Activated CD4-positive, alpha-beta T cell treated with anti-CD3 and anti-CD28 coated beads for 36 hours (primary cell): ENCODE data around the gene ZBTB11. TPM values are rescaled to one million over a fixed set of nuclear protein-coding genes. Genes with fewer than 3 reads are reported as not detected.
"Not testable (repeated sequence)": the region's sequence is repeated elsewhere in the genome, so short reads cannot be mapped to it uniquely, and the experiment has no call there.

Source experiments
- ATAC-seq: fragments of 200-7000 bp; cut with Tn5 transposase; one replicate; pipeline ENCODE4 v1.10.0; 2021; ENCODE audit warnings: mild to moderate bottlenecking, moderate library complexity
- CTCF ChIA-PET: fragments of 350-600 bp; sonication (Branson Sonifier 250); formaldehyde crosslinking; loops from one replicate; lab custom pipeline; 2021; ENCODE audit warnings: antibody characterized with exemption; lab: Charles Lee
- POLR2A ChIA-PET: fragments of 350-600 bp; sonication (Branson Sonifier 250); formaldehyde crosslinking; loops from one replicate; lab custom pipeline; 2021; ENCODE audit warnings: antibody characterized with exemption, inconsistent platforms; lab: Charles Lee
- DNase-seq: peaks from one replicate; pipeline ENCODE4 v3.0.0-alpha.2; 2020
- H3K27ac Mint-ChIP-seq: one replicate; pipeline ENCODE4 v1.8.0; 2021; ENCODE audit warnings: mixed read lengths
- H3K27me3 Mint-ChIP-seq: one replicate; pipeline ENCODE4 v1.8.0; 2021; ENCODE audit warnings: mixed read lengths
- H3K36me3 Mint-ChIP-seq: one replicate; pipeline ENCODE4 v1.8.0; 2021; ENCODE audit warnings: low read depth, mixed read lengths
- H3K4me1 Mint-ChIP-seq: one replicate; pipeline ENCODE4 v1.8.0; 2021; ENCODE audit warnings: mixed read lengths
- H3K4me3 Mint-ChIP-seq: one replicate; pipeline ENCODE4 v1.8.0; 2021; ENCODE audit warnings: mild to moderate bottlenecking, moderate library complexity, mixed read lengths
- H3K9me3 Mint-ChIP-seq: one replicate; pipeline ENCODE4 v1.8.0; 2021; ENCODE audit warnings: low read depth, mixed read lengths
- intact Hi-C, 2 experiments: fragments of 100-400 bp; cut with DNase I in 1 of 2; cut with micrococcal nuclease in 1 of 2; formaldehyde crosslinking; loops; one replicate each; pipeline versions ENCODE4 v1.14.2 to v1.15.1; 2022 to 2024; cut with DNase I, micrococcal nuclease
- total RNA-seq, 2 experiments: library from RNA; stranded (reverse); gene quantifications; one replicate each; pipeline ENCODE4 v1.2.3, GENCODE V29; 2021

Gene ZBTB11
- total RNA-seq, 2 experiments from 2014 or later, result 25.1 to 26.0 TPM

- ATAC-seq (peak; percentile 83), DNase-seq (peak; percentile 67)
- ChIA-PET POLR2A (no interaction called here), CTCF (interaction anchor here (0.5 to 1.0 kb wide), 3 partner anchors 11 to 70 kb away, joined by 3 to 4 read pairs (median 3); partner anchors contain the start of gene PCNP)
- Mint-ChIP-seq H3K9me3 (no peaks in the 10 kb centered on the region), H3K27ac (peak overlapping the region; percentile 90), H3K4me3 (no peak overlapping the region), H3K36me3 (peaks cover 9% of the 10 kb centered on the region), H3K27me3 (no peaks in the 10 kb centered on the region), H3K4me1 (peaks cover 29% of the 10 kb centered on the region)
- intact Hi-C loops, result loop anchor here in 1 of 2 experiments (1.0 to 5.0 kb wide), 3 partner anchors 32 to 262 kb away; partner anchors contain the start of gene PCNP
Measured at GRCh38 chr3:101643861-101644613, 32.9 kb downstream of the ZBTB11 start.

DNA sequence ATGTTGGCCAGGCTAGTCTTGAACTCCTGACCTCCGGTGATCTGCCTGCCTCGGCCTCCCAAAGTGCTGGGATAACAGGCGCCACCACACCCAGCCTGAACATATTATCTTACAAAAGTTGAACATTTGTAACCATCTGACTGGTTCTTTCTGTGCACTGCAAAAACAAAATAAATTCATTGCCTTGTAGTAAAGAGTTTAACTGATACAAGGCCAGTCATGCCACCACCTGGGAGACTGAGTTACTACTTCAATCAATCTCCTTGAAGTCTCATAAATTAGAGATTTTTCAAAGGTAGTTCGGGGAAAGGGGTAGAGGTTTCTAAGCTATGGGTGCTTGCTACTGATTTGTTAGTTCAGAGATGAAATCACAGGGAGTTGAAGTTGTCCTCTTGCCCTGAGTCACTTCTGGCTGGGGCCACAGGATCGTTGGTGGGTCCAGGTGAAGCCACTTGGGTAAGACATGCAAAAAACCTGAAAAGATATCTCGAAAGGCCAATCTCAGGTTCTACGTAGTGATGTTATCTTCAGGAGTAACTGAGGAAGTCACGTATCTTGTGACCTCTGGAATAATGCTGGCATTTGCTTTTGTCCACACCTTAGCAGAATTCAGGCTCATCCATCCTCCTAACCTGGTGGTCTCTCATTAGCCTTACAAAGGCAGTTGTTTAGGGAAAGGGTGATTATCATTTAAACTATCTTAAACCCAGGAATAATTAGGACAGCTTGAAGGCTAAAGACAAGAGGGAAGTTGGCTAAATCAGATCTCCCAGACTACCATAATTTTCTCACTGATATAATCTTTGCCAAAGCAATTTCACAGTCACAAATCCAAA lies 33.7 kb downstream of the ZBTB11 start:
- no peak overlapping the region for H3K4me3 Mint-ChIP-seq
- ChIA-PET CTCF (interaction anchor here (0.5 to 0.6 kb wide), 2 partner anchors 12 to 33 kb away, joined by 3 read pairs; partner anchors contain the start of gene ZBTB11), POLR2A (interaction anchor here (0.6 to 0.7 kb wide), 2 partner anchors 11 to 125 kb away, joined by 3 to 8 read pairs; no protein-coding TSS in a partner anchor)
- H3K4me1 Mint-ChIP-seq, result peaks cover 29% of the 10 kb centered on the region
- no peaks in the 10 kb centered on the region for H3K9me3 Mint-ChIP-seq
- peak overlapping the region; percentile 90 for H3K27ac Mint-ChIP-seq
- DNase-seq (no peak), ATAC-seq (no peak)
- no peaks in the 10 kb centered on the region for H3K27me3 Mint-ChIP-seq
- H3K36me3 Mint-ChIP-seq, result peaks cover 4% of the 10 kb centered on the region
- intact Hi-C loops, result loop anchor here in 1 of 2 experiments (5.0 kb wide), 1 partner anchor 261 kb away; no protein-coding TSS in a partner anchor

DNA sequence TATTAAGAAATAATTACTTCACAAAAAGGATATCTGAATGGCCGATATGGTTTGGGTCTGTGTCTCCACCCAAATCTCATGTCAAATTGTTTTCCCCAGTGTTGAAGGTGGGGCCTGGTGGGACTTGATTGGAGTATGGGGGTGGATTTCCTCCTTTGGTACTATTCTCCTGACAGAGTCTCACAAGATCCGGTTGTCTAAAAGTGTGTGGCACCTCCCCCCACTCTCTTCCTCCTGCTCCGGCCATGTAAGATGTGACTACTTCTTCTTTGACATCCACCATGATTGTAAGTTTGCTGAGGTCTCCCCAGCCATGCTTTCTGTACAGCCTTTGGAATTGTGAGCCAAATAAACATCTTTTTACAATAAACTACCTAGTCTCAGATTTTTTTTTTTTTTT lies 34.5 kb downstream of the ZBTB11 start:
- H3K9me3 Mint-ChIP-seq, result no peaks in the 10 kb centered on the region
- ATAC-seq (no peak), DNase-seq (no peak)
- H3K27ac Mint-ChIP-seq, result no peak overlapping the region
- no peak overlapping the region for H3K4me3 Mint-ChIP-seq
- intact Hi-C loops, result loop anchor here in 1 of 2 experiments (5.0 kb wide), 1 partner anchor 260 kb away; no protein-coding TSS in a partner anchor
- peaks cover 29% of the 10 kb centered on the region for H3K4me1 Mint-ChIP-seq
- POLR2A ChIA-PET, result interaction anchor here (0.7 kb wide), 1 partner anchor 11 kb away, joined by 3 read pairs; no protein-coding TSS in a partner anchor
- peaks cover 4% of the 10 kb centered on the region for H3K36me3 Mint-ChIP-seq
- H3K27me3 Mint-ChIP-seq, result no peaks in the 10 kb centered on the region
- CTCF ChIA-PET, result interaction anchor here (0.5 kb wide), 1 partner anchor 34 kb away, joined by 3 read pairs; the partner anchor contains the start of gene ZBTB11

DNA sequence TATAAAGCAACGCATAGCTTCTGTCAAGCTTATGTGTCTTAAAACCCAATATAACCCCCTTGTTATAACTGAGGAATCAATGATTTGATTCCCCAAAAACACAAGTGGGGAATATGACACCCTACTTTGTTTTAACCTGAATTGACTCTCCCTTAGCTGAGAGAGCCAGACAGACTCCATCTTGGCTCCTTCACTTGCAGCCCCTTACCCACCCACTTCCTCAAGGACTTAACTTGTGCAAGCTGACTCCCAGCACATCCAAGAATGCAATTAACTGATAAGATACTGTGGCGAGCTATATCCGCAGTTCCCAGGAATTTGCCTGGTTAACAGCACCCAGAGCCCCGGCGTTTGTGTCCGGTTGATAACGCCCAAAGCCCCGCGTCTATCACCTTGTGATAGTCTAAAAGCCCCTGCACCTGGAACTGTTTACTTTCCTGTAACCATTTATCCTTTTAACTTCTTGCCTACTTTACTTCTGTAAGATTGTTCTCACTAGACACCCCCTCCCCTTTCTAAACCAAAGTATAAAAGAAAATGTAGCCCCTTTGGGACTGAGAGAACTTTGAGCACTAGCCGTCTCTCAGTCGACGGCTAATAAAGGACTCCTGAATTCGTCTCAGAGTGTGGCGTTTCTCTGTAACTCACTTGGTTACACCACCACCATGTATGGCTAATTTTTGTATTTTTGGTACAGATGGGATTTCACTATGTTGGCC lies 35.4 kb downstream of the ZBTB11 start:
- CTCF ChIA-PET, H3K4me3 Mint-ChIP-seq, H3K36me3 Mint-ChIP-seq, DNase-seq, H3K27me3 Mint-ChIP-seq, ATAC-seq, H3K9me3 Mint-ChIP-seq, H3K27ac Mint-ChIP-seq: not testable (repeated sequence)
- POLR2A ChIA-PET, result interaction anchor here (0.6 kb wide), 1 partner anchor 43 kb away, joined by 3 read pairs; no protein-coding TSS in a partner anchor
- peaks cover 29% of the 10 kb centered on the region for H3K4me1 Mint-ChIP-seq
- intact Hi-C loops, result loop anchor here in 1 of 2 experiments (5.0 kb wide), 1 partner anchor 259 kb away; no protein-coding TSS in a partner anchor

GRCh38 chr3:101640256-101640655 lies 36.7 kb downstream of the ZBTB11 start:
- H3K4me1 Mint-ChIP-seq, result peaks cover 23% of the 10 kb centered on the region
- DNase-seq (no peak), ATAC-seq (no peak)
- no peak overlapping the region for H3K4me3 Mint-ChIP-seq
- CTCF ChIA-PET, result interaction anchor here (1.1 to 1.6 kb wide), 2 partner anchors 32 to 66 kb away, joined by 4 to 5 read pairs; partner anchors contain the start of gene PCNP
- POLR2A ChIA-PET, result interaction anchor here (0.9 kb wide), 1 partner anchor 103 kb away, joined by 3 read pairs; no protein-coding TSS in a partner anchor
- H3K36me3 Mint-ChIP-seq, result no peaks in the 10 kb centered on the region
- intact Hi-C loops, result loop anchor here in 1 of 2 experiments (5.0 kb wide), 1 partner anchor 258 kb away; no protein-coding TSS in a partner anchor
- H3K27me3 Mint-ChIP-seq, result no peaks in the 10 kb centered on the region
- H3K27ac Mint-ChIP-seq, result no peak overlapping the region
- H3K9me3 Mint-ChIP-seq, result no peaks in the 10 kb centered on the region

- no peak overlapping the region for H3K4me3 Mint-ChIP-seq
- H3K27ac Mint-ChIP-seq, result no peak overlapping the region
- ATAC-seq, result no peak
- ChIA-PET POLR2A (interaction anchor here (0.9 kb wide), 1 partner anchor 102 kb away, joined by 3 read pairs; no protein-coding TSS in a partner anchor), CTCF (interaction anchor here (0.6 to 1.6 kb wide), 3 partner anchors 33 to 447 kb away, joined by 3 to 5 read pairs (median 4); partner anchors contain the start of gene PCNP)
- intact Hi-C loops, result loop anchor here (5.0 to 10.0 kb wide), 3 partner anchors 257 to 905 kb away; no protein-coding TSS in a partner anchor
- no peaks in the 10 kb centered on the region for H3K9me3 Mint-ChIP-seq
- H3K4me1 Mint-ChIP-seq, result peaks cover 15% of the 10 kb centered on the region
- DNase-seq, result no peak
- no peaks in the 10 kb centered on the region for H3K36me3 Mint-ChIP-seq
- no peaks in the 10 kb centered on the region for H3K27me3 Mint-ChIP-seq
Measured at GRCh38 chr3:101639280-101639963, 37.5 kb downstream of the ZBTB11 start.

DNA sequence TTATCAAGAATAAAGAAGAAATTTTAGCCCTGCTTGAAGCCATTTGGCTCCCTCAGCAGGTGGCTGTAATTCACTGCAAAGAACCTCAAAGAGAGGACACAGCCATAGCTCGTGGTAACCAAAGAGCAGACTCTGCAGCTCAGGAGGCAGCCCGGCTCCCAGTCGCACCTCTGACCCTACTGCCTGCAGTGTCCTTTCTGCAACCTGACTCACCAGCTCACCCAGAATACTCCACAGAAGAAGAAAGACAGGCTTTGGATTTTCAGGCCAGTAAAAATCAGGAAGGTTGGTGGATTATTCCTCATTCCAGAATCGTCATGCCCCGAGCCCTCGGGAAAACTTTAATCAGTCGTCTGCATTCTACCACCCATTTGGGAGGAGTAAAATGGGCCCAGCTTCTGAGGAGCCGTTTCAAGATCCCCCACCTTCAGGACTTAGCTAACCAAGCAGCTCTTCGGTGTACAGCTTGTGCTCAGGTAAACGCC lies 38.6 kb downstream of the ZBTB11 start:
- intact Hi-C loops, result loop anchor here (5.0 to 10.0 kb wide), 3 partner anchors 256 to 904 kb away; no protein-coding TSS in a partner anchor
- DNase-seq (no peak), ATAC-seq (no peak)
- Mint-ChIP-seq H3K4me1 (peaks cover 4% of the 10 kb centered on the region), H3K36me3 (no peaks in the 10 kb centered on the region), H3K27me3 (no peaks in the 10 kb centered on the region), H3K9me3 (no peaks in the 10 kb centered on the region), H3K27ac (no peak overlapping the region), H3K4me3 (no peak overlapping the region)
- ChIA-PET CTCF (interaction anchor here (0.6 to 1.3 kb wide), 4 partner anchors 14 to 716 kb away, joined by 3 to 4 read pairs (median 3); no protein-coding TSS in a partner anchor), POLR2A (no interaction called here)

DNA sequence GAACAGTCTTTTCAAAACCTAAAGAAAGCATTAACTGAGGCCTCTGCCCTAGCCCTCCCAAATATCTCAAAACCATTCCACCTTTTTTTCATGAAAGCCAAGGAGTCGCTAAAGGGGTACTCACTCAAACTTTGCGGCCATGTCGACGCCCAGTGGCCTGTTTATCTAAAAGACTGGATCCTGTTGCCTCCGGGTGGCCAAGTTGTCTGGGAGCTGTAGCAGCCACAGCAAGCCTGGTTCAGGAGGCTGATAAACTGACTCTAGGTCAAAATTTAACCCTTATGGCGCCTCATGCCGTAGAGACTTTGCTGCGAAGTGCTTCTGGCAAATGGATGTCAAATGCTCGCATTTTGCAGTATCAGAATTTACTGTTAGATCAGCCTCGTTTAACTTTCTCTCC lies 39.5 kb downstream of the ZBTB11 start:
- Mint-ChIP-seq H3K27ac (no peak overlapping the region), H3K36me3 (no peaks in the 10 kb centered on the region), H3K9me3 (no peaks in the 10 kb centered on the region), H3K4me3 (no peak overlapping the region), H3K27me3 (no peaks in the 10 kb centered on the region), H3K4me1 (no peaks in the 10 kb centered on the region)
- ATAC-seq (no peak), DNase-seq (no peak)
- ChIA-PET POLR2A (no interaction called here), CTCF (interaction anchor here (1.1 to 1.3 kb wide), 2 partner anchors 29 to 35 kb away, joined by 3 read pairs; no protein-coding TSS in a partner anchor)
- intact Hi-C loops, result loop anchor here (2.0 to 10.0 kb wide), 4 partner anchors 255 to 903 kb away; no protein-coding TSS in a partner anchor

DNA sequence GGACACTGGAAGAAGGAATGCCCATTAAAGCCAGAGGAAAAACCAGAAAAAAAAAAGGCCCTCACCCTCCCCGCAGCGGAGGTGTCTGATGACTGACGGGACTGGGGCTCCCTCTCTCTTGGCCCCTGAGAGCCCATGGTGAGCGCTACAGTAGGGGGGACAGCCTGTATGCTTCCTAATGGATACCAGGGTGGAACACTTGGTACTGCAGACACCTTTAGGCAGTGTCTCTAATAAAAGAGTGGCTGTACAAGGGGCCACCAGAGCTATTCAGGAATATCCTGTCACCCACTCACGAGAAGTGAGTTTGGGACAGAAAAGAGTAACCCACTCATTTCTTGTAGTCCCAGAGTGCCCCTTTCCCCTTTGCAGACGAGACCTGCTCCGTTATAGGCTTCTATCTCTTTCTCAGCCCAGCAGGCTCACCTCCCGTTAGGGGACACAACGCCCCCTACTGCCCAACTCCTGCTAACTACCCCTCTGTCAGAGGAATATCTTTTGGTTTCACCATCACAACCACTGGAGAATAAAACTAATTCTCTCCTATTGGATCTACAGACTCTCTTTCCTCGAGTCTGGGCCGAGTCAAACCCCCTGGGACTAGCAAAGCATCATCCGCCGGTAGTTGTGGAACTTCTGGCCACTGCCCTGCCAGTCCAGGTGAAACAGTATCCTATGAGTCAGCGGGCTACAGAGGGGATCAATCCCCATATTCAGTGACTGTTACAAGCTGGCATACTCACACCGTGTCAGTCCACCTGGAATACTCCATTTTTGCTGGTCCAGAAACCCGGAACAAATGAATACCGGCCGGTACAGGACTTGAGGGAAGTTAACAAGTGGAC lies 40.8 kb downstream of the ZBTB11 start:
- CTCF ChIA-PET, result interaction anchor here (0.5 to 1.2 kb wide), 6 partner anchors 19 to 1336 kb away, joined by 3 to 5 read pairs (median 3); no protein-coding TSS in a partner anchor

More for the DNA sequence above, 40.8 kb downstream of the ZBTB11 start:
- no peaks in the 10 kb centered on the region for H3K4me1 Mint-ChIP-seq
- no peaks in the 10 kb centered on the region for H3K36me3 Mint-ChIP-seq
- ATAC-seq (peak; percentile 99), DNase-seq (peak; percentile 90)
- intact Hi-C loops, result loop anchor here (1.0 to 10.0 kb wide), 7 partner anchors 62 to 901 kb away; partner anchors contain the start of gene PCNP (in 1 of the 2)
- peak overlapping the region; percentile 33 for H3K27ac Mint-ChIP-seq
- POLR2A ChIA-PET, result no interaction called here
- no peak overlapping the region for H3K4me3 Mint-ChIP-seq
- no peaks in the 10 kb centered on the region for H3K27me3 Mint-ChIP-seq
- no peaks in the 10 kb centered on the region for H3K9me3 Mint-ChIP-seq
